Measurements from ENCODE around the gene POU3F3.

Gene POU3F3

GRCh38 chr2:104820126-104820525, 33.8 kb upstream of the POU3F3 start:
- Mint-ChIP-seq H3K4me3 (no peak overlapping the region), H3K27me3 (ENCODE audit: low read depth, poor library complexity) (peaks cover 15% of the 10 kb centered on the region), H3K4me1 (peaks cover 17% of the 10 kb centered on the region), H3K27ac (no peak overlapping the region), H3K9me3 (peaks cover 18% of the 10 kb centered on the region), H3K36me3 (ENCODE audit: low read depth) (peaks cover 10% of the 10 kb centered on the region)
- TF ChIP-seq CTCF (IDR thresholded peaks at IDR 0.05) = no peak
- no peak for DNase-seq

GRCh38 chr2:104825124-104825865, 28.6 kb upstream of the POU3F3 start:
- no peak for DNase-seq
- Mint-ChIP-seq H3K36me3 (ENCODE audit: low read depth) (peaks cover 10% of the 10 kb centered on the region), H3K9me3 (peaks cover 20% of the 10 kb centered on the region), H3K4me1 (peaks cover 8% of the 10 kb centered on the region), H3K27ac (no peak overlapping the region), H3K4me3 (no peak overlapping the region), H3K27me3 (ENCODE audit: low read depth, poor library complexity) (peaks cover 36% of the 10 kb centered on the region)
- no peak for TF ChIP-seq CTCF (IDR thresholded peaks at IDR 0.05)

GRCh38 chr2:104826016-104826415, 27.9 kb upstream of the POU3F3 start:
- H3K9me3 Mint-ChIP-seq = peaks cover 17% of the 10 kb centered on the region
- H3K4me1 Mint-ChIP-seq = peaks cover 8% of the 10 kb centered on the region
- peaks cover 10% of the 10 kb centered on the region for H3K36me3 Mint-ChIP-seq (ENCODE audit: low read depth)
- H3K27me3 Mint-ChIP-seq (ENCODE audit: low read depth, poor library complexity) = peaks cover 32% of the 10 kb centered on the region
- H3K27ac Mint-ChIP-seq = no peak overlapping the region
- no peak overlapping the region for H3K4me3 Mint-ChIP-seq
- DNase-seq = no peak
- no peak for TF ChIP-seq CTCF (IDR thresholded peaks at IDR 0.05)

GRCh38 chr2:104831742-104832141, 22.2 kb upstream of the POU3F3 start:
- Mint-ChIP-seq H3K9me3 (peaks cover 2% of the 10 kb centered on the region), H3K4me3 (no peak overlapping the region), H3K4me1 (peaks cover 9% of the 10 kb centered on the region), H3K27me3 (ENCODE audit: low read depth, poor library complexity) (peaks cover 29% of the 10 kb centered on the region), H3K36me3 (ENCODE audit: low read depth) (no peaks in the 10 kb centered on the region), H3K27ac (no peak overlapping the region)
- no peak for DNase-seq
- no peak for TF ChIP-seq CTCF (IDR thresholded peaks at IDR 0.05)

GRCh38 chr2:104834431-104835153, 19.3 kb upstream of the POU3F3 start:
- TF ChIP-seq CTCF (IDR thresholded peaks at IDR 0.05) = no peak
- Mint-ChIP-seq H3K27me3 (ENCODE audit: low read depth, poor library complexity) (peaks cover 25% of the 10 kb centered on the region), H3K4me3 (no peak overlapping the region)

More at GRCh38 chr2:104834431-104835153, 19.3 kb upstream of the POU3F3 start:
- peaks cover 9% of the 10 kb centered on the region for H3K4me1 Mint-ChIP-seq
- H3K27ac Mint-ChIP-seq = no peak overlapping the region
- H3K36me3 Mint-ChIP-seq (ENCODE audit: low read depth) = no peaks in the 10 kb centered on the region
- H3K9me3 Mint-ChIP-seq = no peaks in the 10 kb centered on the region
- no peak for DNase-seq
